ENCODE data around the gene SUN2. TPM values are rescaled to one million over a fixed set of nuclear protein-coding genes. Genes with fewer than 3 reads are reported as not detected.

Gene SUN2
- total RNA-seq, 1 donor: 190 TPM

DNA sequence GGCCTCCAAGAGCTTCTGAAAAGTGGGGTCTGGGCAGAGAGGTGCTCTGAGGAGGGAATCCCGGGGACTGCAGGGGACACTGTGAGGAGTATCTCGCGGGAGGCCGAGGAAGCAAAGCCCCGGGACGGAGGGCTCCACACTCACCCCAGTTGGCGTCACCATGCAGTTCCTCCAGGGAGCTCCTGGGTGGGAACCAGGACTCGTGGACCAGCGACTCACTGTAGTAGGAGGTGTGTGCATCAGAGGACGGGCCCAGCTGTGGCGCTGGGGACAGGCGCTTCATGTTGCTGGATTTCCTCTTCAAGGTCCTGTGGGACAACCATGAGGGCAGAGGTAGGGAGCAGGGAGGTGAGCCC is 4.8 kb downstream of the SUN2 start:
- Histone ChIP-seq H3K9me3 (ENCODE audit: low read depth, low read length) (no peaks in the 10 kb centered on the region), H3K27me3 (ENCODE audit: insufficient read depth, low read length) (no peaks in the 10 kb centered on the region), H3K4me3 (ENCODE audit: low read length) (peak overlapping the region; percentile 18), H3K4me1 (ENCODE audit: insufficient read depth, low read length) (peaks cover 59% of the 10 kb centered on the region)

- H3K27me3 ChIP-seq (ENCODE audit: insufficient read depth, low read length): no peaks in the 10 kb centered on the region
- no peak overlapping the region for H3K4me3 ChIP-seq (ENCODE audit: low read length)
- no peaks in the 10 kb centered on the region for H3K9me3 ChIP-seq (ENCODE audit: low read depth, low read length)
- peaks cover 59% of the 10 kb centered on the region for H3K4me1 ChIP-seq (ENCODE audit: insufficient read depth, low read length)
Observed at GRCh38 chr22:38750638-38751037, 5.2 kb downstream of the SUN2 start.

GRCh38 chr22:38750104-38750503 is 5.7 kb downstream of the SUN2 start:
- peaks cover 59% of the 10 kb centered on the region for H3K4me1 ChIP-seq (ENCODE audit: insufficient read depth, low read length)
- H3K27me3 ChIP-seq (ENCODE audit: insufficient read depth, low read length): no peaks in the 10 kb centered on the region
- H3K9me3 ChIP-seq (ENCODE audit: low read depth, low read length): no peaks in the 10 kb centered on the region
- no peak overlapping the region for H3K4me3 ChIP-seq (ENCODE audit: low read length)

DNA sequence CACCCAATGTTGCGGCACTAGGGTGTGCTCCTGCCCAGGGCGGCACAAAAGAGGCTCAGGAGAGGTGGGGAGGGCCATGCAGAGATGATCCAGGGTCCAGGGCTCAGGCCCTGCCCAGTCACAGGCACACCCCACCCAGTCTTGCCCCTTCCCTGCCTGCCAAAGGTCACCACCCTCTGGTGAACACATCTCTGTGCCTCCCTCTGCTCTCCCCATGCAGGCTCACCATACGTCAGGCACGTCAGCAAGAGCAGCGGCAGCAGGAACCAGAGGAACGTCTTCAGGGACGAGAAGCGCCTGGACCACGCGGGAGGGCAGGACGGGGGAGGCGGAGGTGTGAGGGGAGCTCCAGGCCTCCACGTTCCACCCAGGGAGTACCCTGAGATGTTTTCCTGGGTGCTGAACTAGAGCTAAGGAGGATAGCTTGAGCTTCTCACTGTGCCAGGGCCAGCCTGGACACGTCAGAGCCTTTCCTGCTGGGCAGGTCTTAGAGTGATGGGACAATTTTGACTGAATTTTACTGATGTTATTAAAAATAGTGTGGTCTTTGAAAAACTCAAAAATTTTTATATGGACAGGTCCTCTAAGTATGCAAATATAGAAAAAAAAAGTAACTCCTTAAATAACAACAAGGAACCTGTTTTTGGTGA is 7.2 kb downstream of the SUN2 start:
- H3K4me3 ChIP-seq (ENCODE audit: low read length): no peak overlapping the region
- no peaks in the 10 kb centered on the region for H3K27me3 ChIP-seq (ENCODE audit: insufficient read depth, low read length)
- no peaks in the 10 kb centered on the region for H3K9me3 ChIP-seq (ENCODE audit: low read depth, low read length)
- peaks cover 51% of the 10 kb centered on the region for H3K4me1 ChIP-seq (ENCODE audit: insufficient read depth, low read length)

DNA sequence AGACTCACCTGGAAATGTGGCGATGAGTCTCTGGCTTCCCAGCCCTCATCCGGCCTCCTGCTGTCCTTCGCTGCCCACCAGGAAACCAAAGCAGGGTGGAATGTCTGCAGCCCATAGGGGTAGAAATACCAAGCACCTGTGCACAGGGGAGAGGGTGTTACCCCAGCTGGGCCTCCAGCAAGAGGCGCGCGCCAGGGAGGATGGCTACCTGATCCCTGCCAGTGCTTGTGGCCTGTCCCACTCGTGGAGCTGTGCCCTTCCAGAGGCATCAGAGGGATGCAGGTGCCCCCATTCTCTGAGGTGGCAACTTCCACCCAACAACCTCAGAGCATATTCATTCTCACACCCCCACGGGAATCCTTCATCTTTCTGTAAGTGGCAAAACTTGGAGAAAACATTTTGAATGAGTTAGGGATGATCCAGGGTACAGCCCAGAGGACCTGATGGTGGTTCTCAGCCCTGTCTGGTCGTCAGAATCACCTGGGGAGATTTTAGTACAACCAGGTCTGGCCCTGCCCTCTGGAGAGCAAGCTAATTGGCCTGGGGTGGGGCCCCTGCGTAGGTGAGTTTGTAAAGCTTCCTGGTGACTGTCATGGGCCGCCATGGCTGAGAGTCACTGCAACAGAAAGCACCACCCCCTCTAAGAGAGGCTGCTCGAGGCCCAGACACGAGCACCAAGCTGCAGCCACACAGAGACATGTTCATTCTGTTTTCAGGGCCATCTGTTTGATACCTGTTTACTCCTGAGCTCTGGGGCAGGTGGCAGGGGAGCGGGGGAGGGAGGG is 9.9 kb downstream of the SUN2 start:
- Histone ChIP-seq H3K4me1 (ENCODE audit: insufficient read depth, low read length) (peaks cover 23% of the 10 kb centered on the region), H3K4me3 (ENCODE audit: low read length) (no peak overlapping the region), H3K9me3 (ENCODE audit: low read depth, low read length) (no peaks in the 10 kb centered on the region), H3K27me3 (ENCODE audit: insufficient read depth, low read length) (no peaks in the 10 kb centered on the region)

- H3K4me1 ChIP-seq (ENCODE audit: insufficient read depth, low read length): peaks cover 14% of the 10 kb centered on the region
Observed at GRCh38 chr22:38744981-38745380, 10.8 kb downstream of the SUN2 start.

DNA sequence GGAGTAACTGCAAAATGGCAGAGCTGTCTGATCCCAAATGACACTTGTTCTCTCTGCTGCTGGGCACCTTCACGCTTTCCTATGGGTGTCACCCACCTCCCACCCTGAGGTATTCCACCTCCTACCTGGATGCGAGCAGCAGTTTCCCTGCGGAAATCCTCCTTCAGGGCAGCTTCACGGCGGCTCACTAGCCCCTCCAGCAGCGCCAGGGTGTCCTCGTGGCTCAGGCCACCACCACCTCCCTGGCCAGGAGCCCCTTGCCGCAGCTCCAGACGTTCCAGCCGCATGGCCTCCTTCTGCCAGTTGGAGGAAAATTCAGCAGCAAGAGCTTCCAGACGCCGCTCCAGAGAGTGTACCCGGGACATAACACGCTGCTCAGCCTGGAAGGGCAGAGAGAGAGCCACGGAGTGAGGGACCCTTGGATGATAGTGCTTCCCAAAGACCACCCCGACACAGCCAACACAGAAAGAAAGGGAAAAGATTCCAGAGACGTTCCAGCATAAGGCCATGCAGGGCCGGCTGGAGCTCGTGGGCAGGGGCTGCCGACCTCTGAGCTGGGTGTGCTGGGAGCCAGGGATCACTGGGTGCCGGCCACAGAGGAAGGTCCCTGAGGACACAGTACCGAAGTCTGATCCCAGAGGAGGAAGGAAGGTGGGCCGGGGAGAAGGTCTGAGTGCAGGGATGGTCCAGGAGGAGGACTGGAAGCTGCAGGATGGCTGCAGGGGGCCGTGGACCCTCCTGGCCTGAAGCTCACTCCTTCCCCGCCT is 13.4 kb downstream of the SUN2 start:
- Histone ChIP-seq H3K27me3 (ENCODE audit: insufficient read depth, low read length) (no peaks in the 10 kb centered on the region), H3K4me1 (ENCODE audit: insufficient read depth, low read length) (peaks cover 16% of the 10 kb centered on the region), H3K4me3 (ENCODE audit: low read length) (no peak overlapping the region), H3K9me3 (ENCODE audit: low read depth, low read length) (no peaks in the 10 kb centered on the region)

More at GRCh38 chr22:38744981-38745380, 10.8 kb downstream of the SUN2 start:
- Histone ChIP-seq H3K4me3 (ENCODE audit: low read length) (no peak overlapping the region), H3K27me3 (ENCODE audit: insufficient read depth, low read length) (no peaks in the 10 kb centered on the region), H3K9me3 (ENCODE audit: low read depth, low read length) (no peaks in the 10 kb centered on the region)

- H3K4me3 ChIP-seq (ENCODE audit: low read length): no peak overlapping the region
- H3K9me3 ChIP-seq (ENCODE audit: low read depth, low read length): no peaks in the 10 kb centered on the region
- peaks cover 16% of the 10 kb centered on the region for H3K4me1 ChIP-seq (ENCODE audit: insufficient read depth, low read length)
- H3K27me3 ChIP-seq (ENCODE audit: insufficient read depth, low read length): no peaks in the 10 kb centered on the region
Observed at GRCh38 chr22:38741576-38741975, 14.2 kb downstream of the SUN2 start.

- H3K9me3 ChIP-seq (ENCODE audit: low read depth, low read length): no peaks in the 10 kb centered on the region
- H3K27me3 ChIP-seq (ENCODE audit: insufficient read depth, low read length): no peaks in the 10 kb centered on the region
- no peak overlapping the region for H3K4me3 ChIP-seq (ENCODE audit: low read length)
- H3K4me1 ChIP-seq (ENCODE audit: insufficient read depth, low read length): peaks cover 16% of the 10 kb centered on the region
Observed at GRCh38 chr22:38741166-38741565, 14.6 kb downstream of the SUN2 start.

DNA sequence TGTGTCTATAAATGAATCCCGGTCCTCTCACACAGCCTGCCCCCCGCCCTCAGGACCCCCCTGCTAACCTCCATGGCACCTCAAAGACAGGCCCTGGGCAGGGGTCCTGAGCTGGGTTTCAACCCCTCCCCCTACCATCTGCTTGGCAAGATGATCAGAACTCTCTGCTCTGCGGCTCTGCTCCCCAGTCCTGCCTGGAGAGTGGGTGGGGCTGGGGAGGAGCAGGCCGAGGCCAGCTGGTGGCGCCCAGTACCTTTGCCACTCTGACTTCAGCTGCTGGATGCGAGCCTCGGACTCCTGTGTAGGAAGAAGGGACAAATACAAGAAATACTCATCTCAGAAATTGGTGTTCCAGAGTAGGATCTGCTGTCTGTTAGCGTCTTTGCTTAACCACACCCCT is 15.0 kb downstream of the SUN2 start:
- H3K4me1 ChIP-seq (ENCODE audit: insufficient read depth, low read length): peaks cover 16% of the 10 kb centered on the region
- no peak overlapping the region for H3K4me3 ChIP-seq (ENCODE audit: low read length)
- H3K27me3 ChIP-seq (ENCODE audit: insufficient read depth, low read length): no peaks in the 10 kb centered on the region
- H3K9me3 ChIP-seq (ENCODE audit: low read depth, low read length): no peaks in the 10 kb centered on the region

- Histone ChIP-seq H3K27me3 (ENCODE audit: insufficient read depth, low read length) (no peaks in the 10 kb centered on the region), H3K4me1 (ENCODE audit: insufficient read depth, low read length) (peaks cover 16% of the 10 kb centered on the region)
Observed at GRCh38 chr22:38740116-38740723, 15.6 kb downstream of the SUN2 start.

GRCh38 chr22:38739300-38740055 is 16.3 kb downstream of the SUN2 start:
- H3K4me1 ChIP-seq (ENCODE audit: insufficient read depth, low read length): peaks cover 21% of the 10 kb centered on the region
- H3K9me3 ChIP-seq (ENCODE audit: low read depth, low read length): no peaks in the 10 kb centered on the region
- no peaks in the 10 kb centered on the region for H3K27me3 ChIP-seq (ENCODE audit: insufficient read depth, low read length)
- no peak overlapping the region for H3K4me3 ChIP-seq (ENCODE audit: low read length)

More at GRCh38 chr22:38740116-38740723, 15.6 kb downstream of the SUN2 start:
- Histone ChIP-seq H3K9me3 (ENCODE audit: low read depth, low read length) (no peaks in the 10 kb centered on the region), H3K4me3 (ENCODE audit: low read length) (no peak overlapping the region)

GRCh38 chr22:38738475-38739070 is 17.2 kb downstream of the SUN2 start:
- Histone ChIP-seq H3K27me3 (ENCODE audit: insufficient read depth, low read length) (no peaks in the 10 kb centered on the region), H3K9me3 (ENCODE audit: low read depth, low read length) (no peaks in the 10 kb centered on the region), H3K4me1 (ENCODE audit: insufficient read depth, low read length) (peaks cover 25% of the 10 kb centered on the region), H3K4me3 (ENCODE audit: low read length) (no peak overlapping the region)

Data from mononuclear cell (primary cell).